ENCODE measurements around the gene DDX42. TPM values are rescaled to one million over a fixed set of nuclear protein-coding genes. Genes with fewer than 3 reads are reported as not detected.

DDX42 gene, protein sequence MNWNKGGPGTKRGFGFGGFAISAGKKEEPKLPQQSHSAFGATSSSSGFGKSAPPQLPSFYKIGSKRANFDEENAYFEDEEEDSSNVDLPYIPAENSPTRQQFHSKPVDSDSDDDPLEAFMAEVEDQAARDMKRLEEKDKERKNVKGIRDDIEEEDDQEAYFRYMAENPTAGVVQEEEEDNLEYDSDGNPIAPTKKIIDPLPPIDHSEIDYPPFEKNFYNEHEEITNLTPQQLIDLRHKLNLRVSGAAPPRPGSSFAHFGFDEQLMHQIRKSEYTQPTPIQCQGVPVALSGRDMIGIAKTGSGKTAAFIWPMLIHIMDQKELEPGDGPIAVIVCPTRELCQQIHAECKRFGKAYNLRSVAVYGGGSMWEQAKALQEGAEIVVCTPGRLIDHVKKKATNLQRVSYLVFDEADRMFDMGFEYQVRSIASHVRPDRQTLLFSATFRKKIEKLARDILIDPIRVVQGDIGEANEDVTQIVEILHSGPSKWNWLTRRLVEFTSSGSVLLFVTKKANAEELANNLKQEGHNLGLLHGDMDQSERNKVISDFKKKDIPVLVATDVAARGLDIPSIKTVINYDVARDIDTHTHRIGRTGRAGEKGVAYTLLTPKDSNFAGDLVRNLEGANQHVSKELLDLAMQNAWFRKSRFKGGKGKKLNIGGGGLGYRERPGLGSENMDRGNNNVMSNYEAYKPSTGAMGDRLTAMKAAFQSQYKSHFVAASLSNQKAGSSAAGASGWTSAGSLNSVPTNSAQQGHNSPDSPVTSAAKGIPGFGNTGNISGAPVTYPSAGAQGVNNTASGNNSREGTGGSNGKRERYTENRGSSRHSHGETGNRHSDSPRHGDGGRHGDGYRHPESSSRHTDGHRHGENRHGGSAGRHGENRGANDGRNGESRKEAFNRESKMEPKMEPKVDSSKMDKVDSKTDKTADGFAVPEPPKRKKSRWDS
- total RNA-seq (2014; rRNA removed; shearing (Covaris generic)): 102 and 118 TPM in 2 replicates

DNA sequence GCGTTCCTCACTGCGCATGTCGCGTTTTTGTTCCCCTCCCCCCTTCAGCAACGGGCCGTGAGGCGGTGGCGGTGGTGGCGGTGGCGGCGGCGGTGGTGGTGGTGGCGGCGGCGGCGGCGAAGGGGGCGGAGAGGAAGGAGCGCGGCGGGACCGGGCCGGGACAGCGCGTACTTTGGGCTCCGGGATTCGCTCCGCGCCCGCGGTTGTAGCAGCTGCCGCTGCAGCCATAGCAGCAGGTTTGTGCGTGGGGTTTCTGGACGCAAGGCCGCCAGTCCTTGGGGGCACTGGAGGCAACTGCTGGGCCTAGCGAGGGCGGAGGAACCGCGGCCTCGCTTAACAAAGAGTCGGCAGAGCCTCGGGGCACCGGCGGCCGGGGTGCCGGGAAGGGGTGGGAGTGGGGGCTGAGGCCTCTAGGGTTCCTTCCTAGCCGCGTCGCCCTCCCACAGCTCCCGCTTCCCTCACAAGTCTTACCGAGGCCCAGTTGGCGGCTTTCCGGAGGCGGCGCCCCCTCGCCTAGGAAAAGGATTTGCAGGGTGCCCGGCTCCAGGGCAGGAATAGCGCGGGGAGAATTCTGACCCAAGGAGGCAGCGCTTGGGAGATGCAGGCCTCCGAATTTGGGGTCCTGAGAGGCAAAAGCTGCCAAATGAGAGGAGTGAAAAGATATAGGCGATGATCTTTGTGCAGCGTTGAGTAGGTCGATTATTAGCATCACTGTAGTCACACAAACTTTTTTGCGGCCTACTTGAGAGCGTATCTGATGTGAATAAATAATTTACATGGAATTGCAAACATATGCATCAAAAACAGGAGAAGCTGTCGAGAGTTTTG, at the start of gene DDX42:
DDX42 (plus strand) TSS at position 30 of the 828 bp plus-strand sequence. CDS start 12,880 bp downstream, outside the sequence.
- peaks cover 58% of the 10 kb centered on the region for H3K36me3 ChIP-seq
- H3K4me3 ChIP-seq: peak within 1 kb of the TSS; percentile 79

DNA sequence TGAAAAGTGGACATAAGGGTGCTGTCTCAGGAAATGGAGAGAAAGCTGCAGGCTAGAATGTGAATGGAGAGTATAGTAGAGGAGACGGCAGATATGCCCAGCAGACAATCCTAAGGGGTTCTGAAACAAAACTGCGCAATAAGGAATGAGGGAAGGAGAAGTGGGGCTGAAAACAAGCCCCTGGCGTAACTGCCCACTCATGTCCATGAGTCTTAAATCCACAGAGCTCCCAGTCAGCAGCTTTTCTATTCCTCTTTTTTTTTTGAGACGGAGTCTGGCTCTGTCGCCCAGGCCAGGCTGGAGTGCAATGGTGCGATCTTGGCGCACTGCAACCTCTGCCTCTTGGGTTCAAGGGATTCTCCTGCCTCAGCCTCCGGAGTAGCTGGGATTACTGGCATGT, 38.3 kb upstream of the DDX42 start:
- no peaks in the 10 kb centered on the region for H3K9me3 ChIP-seq (replicated peaks)
- no peaks in the 10 kb centered on the region for H3K27me3 ChIP-seq (replicated peaks)
- no peak for DNase-seq (ENCODE audit: low read depth in 1 of 2, low spot score in 2 of 2)
- H3K36me3 ChIP-seq: 0 out of 2 replicates have a peak, but pooled peaks cover 4% of the 10 kb centered on the region
- no peak overlapping the region for H3K4me3 ChIP-seq
- peaks cover 6% of the 10 kb centered on the region for H3K4me1 ChIP-seq (replicated peaks)
- no peak overlapping the region for H3K27ac ChIP-seq

More for the DNA sequence above, at the start of gene DDX42:
- peak in 1 of 2 experiments; percentile 77 for DNase-seq (ENCODE audit: low read depth in 1 of 2, low spot score in 2 of 2)
- Histone ChIP-seq H3K4me1 (replicated peaks) (peaks cover 13% of the 10 kb centered on the region), H3K9me3 (replicated peaks) (no peaks in the 10 kb centered on the region), H3K27ac (peak within 1 kb of the TSS; percentile 97), H3K27me3 (replicated peaks) (no peaks in the 10 kb centered on the region)

DNA sequence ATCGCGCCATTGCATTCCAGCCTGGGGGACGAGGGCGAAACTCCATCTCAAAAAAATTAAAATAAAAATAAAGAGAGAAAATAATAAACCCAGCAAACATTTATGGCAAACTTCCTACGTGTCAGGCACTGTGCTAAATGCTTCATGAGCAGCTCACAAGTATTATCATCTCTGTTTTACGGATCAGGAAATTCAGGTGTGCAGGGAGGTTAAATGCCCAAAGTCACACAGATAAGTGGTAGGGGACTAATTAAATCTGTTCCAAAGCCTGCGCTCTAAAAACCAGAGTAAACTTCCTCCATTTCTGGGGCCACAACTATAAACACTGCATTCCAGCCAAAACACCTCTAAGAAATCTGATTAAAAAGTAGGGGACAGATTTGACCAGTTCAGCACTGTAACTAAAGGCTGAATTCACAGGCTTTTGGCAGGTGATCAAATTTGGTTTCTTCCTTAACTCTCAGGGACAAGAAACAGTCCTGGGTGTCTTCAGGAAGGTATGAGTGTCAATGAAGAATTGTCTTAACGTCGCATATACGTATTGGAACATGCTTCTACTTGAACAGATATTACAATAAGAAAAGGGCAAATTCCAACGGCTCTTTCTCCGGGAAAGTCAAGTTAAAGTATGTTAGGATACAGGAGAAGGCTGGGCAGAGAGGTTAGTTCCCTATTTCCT, 33.4 kb upstream of the DDX42 start:
- peak overlapping the region; percentile 75 for H3K4me3 ChIP-seq
- H3K9me3 ChIP-seq (replicated peaks): no peaks in the 10 kb centered on the region
- peaks cover 15% of the 10 kb centered on the region for H3K4me1 ChIP-seq (replicated peaks)
- H3K27me3 ChIP-seq (replicated peaks): no peaks in the 10 kb centered on the region
- peak overlapping the region; percentile 27; the same call in 1 of the 2 replicates for H3K27ac ChIP-seq
- H3K36me3 ChIP-seq: peaks cover 5% of the 10 kb centered on the region
- no peak for DNase-seq (ENCODE audit: low read depth in 1 of 2, low spot score in 2 of 2)

- peak overlapping the region; percentile 27 for H3K27ac ChIP-seq
- peaks cover 15% of the 10 kb centered on the region for H3K4me1 ChIP-seq (replicated peaks)
- H3K9me3 ChIP-seq (replicated peaks): no peaks in the 10 kb centered on the region
- H3K27me3 ChIP-seq (replicated peaks): no peaks in the 10 kb centered on the region
- no peak for DNase-seq (ENCODE audit: low read depth in 1 of 2, low spot score in 2 of 2)
- H3K4me3 ChIP-seq: peak overlapping the region; percentile 75
- H3K36me3 ChIP-seq: peaks cover 10% of the 10 kb centered on the region
Measured at GRCh38 chr17:63741143-63741407, 32.9 kb upstream of the DDX42 start.

DNA sequence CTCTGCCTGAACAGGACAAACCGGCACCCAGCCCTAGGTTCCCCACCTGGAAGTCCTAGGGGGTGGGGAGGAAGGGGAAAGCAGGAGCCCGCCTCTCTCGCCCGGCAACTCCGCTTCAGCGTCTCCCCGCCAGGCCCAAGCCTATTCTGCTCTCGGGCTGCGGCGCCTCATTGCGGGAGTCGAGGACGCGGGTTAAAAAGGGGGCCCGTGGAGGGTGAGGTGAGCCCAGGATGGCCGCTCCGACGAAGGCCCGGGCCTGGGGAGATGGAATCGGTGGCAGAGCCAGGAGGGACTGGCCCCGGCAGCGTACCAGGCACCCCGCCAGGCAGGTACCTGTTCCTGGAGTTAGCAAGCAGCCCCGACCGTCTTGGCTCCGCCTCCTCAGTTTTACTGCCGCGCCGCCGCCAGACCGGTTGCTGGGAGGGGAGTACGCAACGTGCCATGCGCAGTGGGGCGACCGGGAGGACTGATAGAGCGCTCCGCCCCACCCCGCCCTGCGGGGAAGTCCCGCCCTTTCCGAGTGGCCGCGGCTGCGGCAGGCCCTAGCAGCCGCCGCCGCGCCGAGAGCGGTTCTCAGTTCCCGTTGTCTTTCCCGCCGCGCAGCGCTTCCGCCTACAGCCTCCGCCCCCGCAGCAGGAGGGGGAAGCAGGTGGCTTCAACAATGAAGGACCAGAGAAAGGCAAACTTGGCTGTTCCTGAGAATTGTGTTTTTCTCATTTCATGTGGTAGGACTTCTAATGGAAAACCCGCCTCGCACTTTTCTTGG, 32.4 kb upstream of the DDX42 start, which contains the start of gene STRADA:
STRADA (minus strand) TSS at position 392 of the 766 bp plus-strand sequence. CDS start 13,430 bp downstream, outside the sequence.
- peak; percentile 98 to 99 for DNase-seq (ENCODE audit: low read depth in 1 of 2, low spot score in 2 of 2)
- no peaks in the 10 kb centered on the region for H3K9me3 ChIP-seq (replicated peaks)
- no peaks in the 10 kb centered on the region for H3K27me3 ChIP-seq (replicated peaks)
- H3K27ac ChIP-seq: peak within 1 kb of the TSS; percentile 27
- peak within 1 kb of the TSS; percentile 75 for H3K4me3 ChIP-seq
- H3K4me1 ChIP-seq (replicated peaks): peaks cover 15% of the 10 kb centered on the region
- peaks cover 14% of the 10 kb centered on the region for H3K36me3 ChIP-seq

GRCh38 chr17:63751806-63752205, 22.2 kb upstream of the DDX42 start:
- Histone ChIP-seq H3K4me1 (replicated peaks) (no peaks in the 10 kb centered on the region), H3K4me3 (no peak overlapping the region), H3K27ac (no peak overlapping the region), H3K9me3 (replicated peaks) (no peaks in the 10 kb centered on the region), H3K27me3 (replicated peaks) (no peaks in the 10 kb centered on the region), H3K36me3 (peaks cover 93% of the 10 kb centered on the region)
- DNase-seq (ENCODE audit: low read depth in 1 of 2, low spot score in 2 of 2): no peak

- no peak for DNase-seq (ENCODE audit: low read depth in 1 of 2, low spot score in 2 of 2)
- Histone ChIP-seq H3K36me3 (peaks cover 91% of the 10 kb centered on the region), H3K4me3 (no peak overlapping the region), H3K9me3 (replicated peaks) (no peaks in the 10 kb centered on the region), H3K27me3 (replicated peaks) (no peaks in the 10 kb centered on the region), H3K4me1 (replicated peaks) (no peaks in the 10 kb centered on the region), H3K27ac (no peak overlapping the region)
Measured at GRCh38 chr17:63752707-63753106, 21.3 kb upstream of the DDX42 start.

DNA sequence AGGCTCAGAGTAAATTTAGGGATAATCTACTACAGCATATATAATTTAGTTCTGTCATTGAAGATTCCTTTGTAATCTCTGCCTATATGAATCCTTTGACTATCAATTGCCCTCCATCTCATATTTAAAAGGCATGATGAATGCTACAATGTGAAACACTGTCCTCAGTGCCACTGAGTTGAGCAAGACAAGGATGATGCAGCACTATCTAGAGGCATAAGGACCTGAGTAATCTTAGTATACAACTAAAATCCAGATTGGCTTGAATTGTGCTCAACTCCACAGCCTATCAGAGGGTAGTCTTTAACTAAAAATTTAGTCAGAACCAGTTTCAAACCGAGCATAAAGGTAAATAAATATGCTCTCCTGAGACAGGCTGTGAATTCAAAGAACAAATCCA, 20.8 kb upstream of the DDX42 start:
- Histone ChIP-seq H3K36me3 (peaks cover 92% of the 10 kb centered on the region), H3K4me1 (replicated peaks) (no peaks in the 10 kb centered on the region), H3K4me3 (no peak overlapping the region), H3K9me3 (replicated peaks) (no peaks in the 10 kb centered on the region), H3K27me3 (replicated peaks) (no peaks in the 10 kb centered on the region), H3K27ac (no peak overlapping the region)
- no peak for DNase-seq (ENCODE audit: low read depth in 1 of 2, low spot score in 2 of 2)

GRCh38 chr17:63754046-63754445, 19.9 kb upstream of the DDX42 start:
- no peaks in the 10 kb centered on the region for H3K27me3 ChIP-seq (replicated peaks)
- peaks cover 85% of the 10 kb centered on the region for H3K36me3 ChIP-seq

GRCh38 chr17:63758428-63758827, 15.5 kb upstream of the DDX42 start:
- no peak for DNase-seq (ENCODE audit: low read depth in 1 of 2, low spot score in 2 of 2)
- H3K27me3 ChIP-seq (replicated peaks): no peaks in the 10 kb centered on the region
- peaks cover 76% of the 10 kb centered on the region for H3K36me3 ChIP-seq
- no peaks in the 10 kb centered on the region for H3K9me3 ChIP-seq (replicated peaks)
- no peak overlapping the region for H3K27ac ChIP-seq
- no peak overlapping the region for H3K4me3 ChIP-seq
- no peaks in the 10 kb centered on the region for H3K4me1 ChIP-seq (replicated peaks)

More at GRCh38 chr17:63754046-63754445, 19.9 kb upstream of the DDX42 start:
- Histone ChIP-seq H3K4me1 (replicated peaks) (no peaks in the 10 kb centered on the region), H3K9me3 (replicated peaks) (no peaks in the 10 kb centered on the region), H3K27ac (no peak overlapping the region), H3K4me3 (no peak overlapping the region)
- DNase-seq (ENCODE audit: low read depth in 1 of 2, low spot score in 2 of 2): no peak

GRCh38 chr17:63760771-63761539, 13.0 kb upstream of the DDX42 start:
- H3K27ac ChIP-seq: no peak overlapping the region
- H3K4me3 ChIP-seq: no peak overlapping the region
- no peak for DNase-seq (ENCODE audit: low read depth in 1 of 2, low spot score in 2 of 2)
- H3K36me3 ChIP-seq: peaks cover 77% of the 10 kb centered on the region
- H3K9me3 ChIP-seq (replicated peaks): no peaks in the 10 kb centered on the region
- no peaks in the 10 kb centered on the region for H3K27me3 ChIP-seq (replicated peaks)
- no peaks in the 10 kb centered on the region for H3K4me1 ChIP-seq (replicated peaks)

Measured in SJSA1 (cell line).